HepG2 (cell line): Measurements from ENCODE around the gene AGAP1. TPM values are rescaled to one million over a fixed set of nuclear protein-coding genes. Genes with fewer than 3 reads are reported as not detected.

ENCODE experiments used
- ATAC-seq: fragments of 200-7000 bp; cut with Tn5 transposase; 3 replicates; pipeline ENCODE4 v1.9.1; 2020; ENCODE audit warnings: mild to moderate bottlenecking, moderate library complexity
- BruUV-seq: library from RNA; stranded (reverse); fragments of 400-500 nt; replicated peaks from 2 replicates; lab custom pipeline; 2021; lab: Mats Ljungman, UMichigan
- CTCF ChIA-PET: fragments of 300-600 bp; formaldehyde crosslinking; extraction: SDS; loops from one replicate; lab custom pipeline; 2021; ENCODE audit warnings: low total read pairs, inconsistent platforms, low intra/inter-chr PET ratio; lab: Yijun Ruan, JAX
- POLR2A ChIA-PET: fragments of 350-600 bp; sonication (Branson Sonifier 250); formaldehyde crosslinking; loops from one replicate; lab custom pipeline; 2020; ENCODE audit warnings: antibody characterized with exemption, inconsistent platforms; lab: Yijun Ruan, JAX
- DNase-seq: peaks from one replicate; pipeline ENCODE4 v3.0.0-alpha.2; 2015; ENCODE audit warnings: low spot score
- FAIRE-seq: peaks from 3 replicates; lab custom pipeline; 2011; peaks lifted over from hg19 to GRCh38; lab: Jason Lieb, UNC
- H2AFZ ChIP-seq: one replicate; pipeline ENCODE4 v1.6.1; 2011; ENCODE audit warnings: low read length, inconsistent platforms
- H3K27ac ChIP-seq: fragments of 300-600 bp; 3 replicates; pipeline ENCODE4 v1.8.0; 2011; ENCODE audit warnings: mixed run types, mild to moderate bottlenecking, mixed read lengths, low read length, inconsistent platforms; ENCODE audit not compliant: insufficient read depth; ENCODE audit errors: extremely low read length
- H3K27me3 ChIP-seq, 2 experiments: fragments of 200-600 bp in 1 of 2; 2 replicates in 1 of 2; 3 replicates in 1 of 2; pipeline versions ENCODE4 v1.6.0 to v1.8.0; 2011; ENCODE audit warnings: low read length in 2 of 2, mild to moderate bottlenecking in 2 of 2, moderate library complexity in 2 of 2, inconsistent platforms in 1 of 2; ENCODE audit not compliant: insufficient read depth in 2 of 2, control insufficient read depth in 1 of 2
- H3K36me3 ChIP-seq, 2 experiments: fragments of 200-600 bp in 1 of 2; replicated peaks in 1 of 2; 2 replicates in 1 of 2; 3 replicates in 1 of 2; pipeline versions ENCODE4 v1.5.1 to v1.8.0; 2011; ENCODE audit warnings: low read length in 2 of 2, inconsistent platforms in 1 of 2; ENCODE audit not compliant: insufficient read depth in 2 of 2, control insufficient read depth in 1 of 2
- H3K4me1 ChIP-seq: 2 replicates; pipeline ENCODE4 v1.5.1; 2012; ENCODE audit warnings: low read length, inconsistent platforms; ENCODE audit not compliant: insufficient read depth
- H3K4me2 ChIP-seq: 2 replicates; pipeline ENCODE4 v1.6.0; 2011; ENCODE audit warnings: low read depth, low read length, inconsistent platforms
- H3K4me3 ChIP-seq, 3 experiments: fragments of 200-600 bp in 1 of 3; sonication (generic), shearing (Covaris generic) in 1 of 3; replicated peaks in 1 of 3; 2 replicates each; pipeline ENCODE4 v1.5.1; 2011 to 2016; ENCODE audit warnings: low read length in 3 of 3, inconsistent platforms in 2 of 3, low read depth in 2 of 3, mild to moderate bottlenecking in 2 of 3, control low read depth in 1 of 3, mixed read lengths in 1 of 3; ENCODE audit not compliant: insufficient read depth in 1 of 3
- H3K79me2 ChIP-seq: one replicate; pipeline ENCODE4 v1.6.1; 2011; ENCODE audit warnings: low read length, inconsistent platforms; ENCODE audit not compliant: insufficient read depth
- H3K9ac ChIP-seq: 2 replicates; pipeline ENCODE4 v1.6.0; 2011; ENCODE audit warnings: mild to moderate bottlenecking, low read depth, low read length, inconsistent platforms; ENCODE audit not compliant: insufficient read depth
- H3K9me3 ChIP-seq: 2 replicates; pipeline ENCODE4 v1.5.1; 2012; ENCODE audit warnings: mild to moderate bottlenecking, low read length
- H4K20me1 ChIP-seq: 2 replicates; pipeline ENCODE4 v1.6.0; 2011; ENCODE audit warnings: inconsistent platforms, mild to moderate bottlenecking, low read length, moderate library complexity; ENCODE audit not compliant: insufficient read depth
- HNRNPH1 ChIP-seq: fragments of 200-400 bp; formaldehyde crosslinking; optimal IDR thresholded peaks from 2 replicates; pipeline ENCODE3; 2017; ENCODE audit warnings: mild to moderate bottlenecking, low read depth, low read length
- HOXD1 ChIP-seq: sonication (generic); formaldehyde crosslinking; IDR thresholded peaks from 2 replicates; pipeline ENCODE4 v1.5.0; 2020; ENCODE audit warnings: missing genetic modification reagents
- ZFP62 ChIP-seq: sonication (generic); formaldehyde crosslinking; IDR thresholded peaks from 2 replicates; pipeline ENCODE4 v1.4.0; 2020; ENCODE audit warnings: missing genetic modification reagents
- ZNF326 ChIP-seq: sonication (generic); formaldehyde crosslinking; IDR thresholded peaks from 2 replicates; pipeline ENCODE4 v1.4.0; 2020; ENCODE audit warnings: missing genetic modification reagents, borderline replicate concordance
- ZNF552 ChIP-seq: sonication (generic); formaldehyde crosslinking; IDR thresholded peaks from 2 replicates; pipeline ENCODE4 v1.9.0; 2022; ENCODE audit warnings: missing genetic modification reagents, mild to moderate bottlenecking, borderline replicate concordance
- WGBS: methylation state at CpG from one replicate; pipeline ENCODE4 v1.1.6; 2017; ENCODE audit warnings: low lambda C conversion rate; 5-methylcytosine and 5-hydroxymethylcytosine counted together
- in situ Hi-C: cut with HindIII; loops from 2 replicates; pipeline ENCODE4 v1.10.0; 2017; ENCODE audit warnings: low pct_unique_long_range_greater_than_20kb; ENCODE audit not compliant: extremely low pct_ligation_motif_present
- intact Hi-C: fragments of 100-400 bp; cut with micrococcal nuclease; formaldehyde crosslinking; loops from one replicate; pipeline ENCODE4 v1.10.0; 2022; ENCODE audit not compliant: unreplicated experiment
- polyA plus RNA-seq, 8 experiments: library from polyadenylated mRNA; depleted of rRNA in 3 of 8; stranded (reverse) in 7 of 8; unstranded in 1 of 8; fragments of >200 nt; fragmentation: Illumina TruSeq in 4 of 8; extraction: Trizol in 4 of 8; gene quantifications; 2 replicates each; pipeline versions ENCODE4 v1.2.1 to v1.2.3, GENCODE V29; 2011 to 2016; ENCODE audit warnings: low read depth in 4 of 8, missing spikeins in 1 of 8, mixed read lengths in 1 of 8; ENCODE audit not compliant: insufficient read depth in 1 of 8
- total RNA-seq, 5 experiments: library from RNA; depleted of rRNA; stranded (reverse); fragments of >200 nt; fragmentation: Illumina TruSeq; extraction: Trizol; gene quantifications; 2 replicates each; pipeline ENCODE4 v1.2.3, GENCODE V29; 2016; ENCODE audit warnings: low read depth in 1 of 5
- TF ChIP-seq, protein P1 (sequence below): sonication (generic); formaldehyde crosslinking; IDR thresholded peaks from 2 replicates; pipeline ENCODE4 v1.4.0; 2020; ENCODE audit warnings: missing genetic modification reagents, mild to moderate bottlenecking, borderline replicate concordance
- TF ChIP-seq, protein P2 (sequence below): IDR thresholded peaks from 2 replicates; pipeline ENCODE4 v1.6.1; 2012; ENCODE audit warnings: low read depth, low read length, improper control_type of control experiment

AGAP1 gene
- total and polyA plus RNA-seq, 2 of the 13 experiments (the other 11 are each of a cell fraction or from before 2014, with no cell fraction given): 21.2 to 32.7 TPM

DNA sequence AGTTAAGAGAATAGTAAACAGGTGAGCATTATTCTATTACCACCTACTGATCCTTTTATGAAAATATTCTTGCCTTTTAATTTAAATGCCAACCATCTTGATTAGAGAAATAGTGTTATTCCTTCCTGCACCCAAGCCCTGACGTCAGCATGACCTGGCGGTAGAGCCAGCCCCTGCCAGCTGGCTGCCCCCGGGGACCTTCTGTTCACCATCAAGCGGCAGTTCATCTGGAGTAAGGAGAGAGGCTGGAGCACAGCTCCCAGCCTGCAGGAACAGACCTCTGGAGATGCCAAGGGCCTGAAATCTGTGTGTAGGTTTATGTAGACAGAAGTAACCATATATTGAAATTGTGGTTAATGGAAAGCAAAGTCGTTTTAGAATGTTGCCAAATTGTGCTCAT lies 502.6 kb downstream of the AGAP1 start:
- ATAC-seq (no peak), FAIRE-seq (no peak), DNase-seq (no peak)
- Histone ChIP-seq H2AFZ (no peak overlapping the region), H3K27me3 (no peaks in the 10 kb centered on the region), H3K4me1 (no peaks in the 10 kb centered on the region), H4K20me1 (no peaks in the 10 kb centered on the region), H3K79me2 (no peaks in the 10 kb centered on the region), H3K9ac (no peak overlapping the region), H3K4me3 (no peak overlapping the region), H3K27ac (no peak overlapping the region), H3K36me3 (peaks cover 2 to 10% of the 10 kb centered on the region in 2 experiments; a peak in 3 of 5 replicates), H3K9me3 (no peaks in the 10 kb centered on the region), H3K4me2 (no peak overlapping the region)
- CTCF ChIA-PET: no interaction called here
- BruUV-seq: no TSS peak
- TF ChIP-seq HOXD1 (no peak), ZNF552 (CRISPR knock-in tag) (no peak), ZFP62 (CRISPR knock-in tag) (no peak), ZNF326 (CRISPR knock-in tag) (no peak), HNRNPH1 (no peak)
- TF ChIP-seq, protein P1, sequence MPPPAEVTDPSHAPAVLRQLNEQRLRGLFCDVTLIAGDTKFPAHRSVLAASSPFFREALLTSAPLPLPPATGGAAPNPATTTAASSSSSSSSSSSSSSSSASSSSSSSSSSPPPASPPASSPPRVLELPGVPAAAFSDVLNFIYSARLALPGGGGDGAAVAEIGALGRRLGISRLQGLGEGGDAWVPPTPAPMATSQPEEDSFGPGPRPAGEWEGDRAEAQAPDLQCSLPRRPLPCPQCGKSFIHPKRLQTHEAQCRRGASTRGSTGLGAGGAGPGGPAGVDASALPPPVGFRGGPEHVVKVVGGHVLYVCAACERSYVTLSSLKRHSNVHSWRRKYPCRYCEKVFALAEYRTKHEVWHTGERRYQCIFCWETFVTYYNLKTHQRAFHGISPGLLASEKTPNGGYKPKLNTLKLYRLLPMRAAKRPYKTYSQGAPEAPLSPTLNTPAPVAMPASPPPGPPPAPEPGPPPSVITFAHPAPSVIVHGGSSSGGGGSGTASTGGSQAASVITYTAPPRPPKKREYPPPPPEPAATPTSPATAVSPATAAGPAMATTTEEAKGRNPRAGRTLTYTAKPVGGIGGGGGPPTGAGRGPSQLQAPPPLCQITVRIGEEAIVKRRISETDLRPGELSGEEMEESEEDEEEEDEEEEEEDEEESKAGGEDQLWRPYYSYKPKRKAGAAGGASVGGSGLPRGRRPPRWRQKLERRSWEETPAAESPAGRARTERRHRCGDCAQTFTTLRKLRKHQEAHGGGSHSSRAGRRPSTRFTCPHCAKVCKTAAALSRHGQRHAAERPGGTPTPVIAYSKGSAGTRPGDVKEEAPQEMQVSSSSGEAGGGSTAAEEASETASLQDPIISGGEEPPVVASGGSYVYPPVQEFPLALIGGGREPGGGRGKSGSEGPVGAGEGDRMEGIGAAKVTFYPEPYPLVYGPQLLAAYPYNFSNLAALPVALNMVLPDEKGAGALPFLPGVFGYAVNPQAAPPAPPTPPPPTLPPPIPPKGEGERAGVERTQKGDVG (CRISPR knock-in tag): no peak
- TF ChIP-seq, protein P2, sequence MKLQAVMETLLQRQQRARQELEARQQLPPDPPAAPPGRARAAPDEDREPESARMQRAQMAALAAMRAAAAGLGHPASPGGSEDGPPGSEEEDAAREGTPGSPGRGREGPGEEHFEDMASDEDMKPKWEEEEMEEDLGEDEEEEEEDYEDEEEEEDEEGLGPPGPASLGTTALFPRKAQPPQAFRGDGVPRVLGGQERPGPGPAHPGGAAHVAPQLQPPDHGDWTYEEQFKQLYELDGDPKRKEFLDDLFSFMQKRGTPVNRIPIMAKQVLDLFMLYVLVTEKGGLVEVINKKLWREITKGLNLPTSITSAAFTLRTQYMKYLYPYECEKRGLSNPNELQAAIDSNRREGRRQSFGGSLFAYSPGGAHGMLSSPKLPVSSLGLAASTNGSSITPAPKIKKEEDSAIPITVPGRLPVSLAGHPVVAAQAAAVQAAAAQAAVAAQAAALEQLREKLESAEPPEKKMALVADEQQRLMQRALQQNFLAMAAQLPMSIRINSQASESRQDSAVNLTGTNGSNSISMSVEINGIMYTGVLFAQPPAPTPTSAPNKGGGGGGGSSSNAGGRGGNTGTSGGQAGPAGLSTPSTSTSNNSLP: no peak
- intact Hi-C loops: no loop called here
- in situ Hi-C loops: no loop called here
- WGBS: 93% methylated on average over 5 of the region's 5 CpGs
- POLR2A ChIA-PET: no interaction called here
